Esophagus squamous epithelium (tissue), 4 donors: ENCODE data around the gene SYNPR.

Experiments used
- POLR2A ChIP-seq, 4 donors: fragments of 450-650 bp; IDR thresholded peaks; one replicate each; pipeline ENCODE4 v1.6.1; 2017; ENCODE audit warnings: antibody characterized with exemption in 4 of 4, mild to moderate bottlenecking in 4 of 4, moderate library complexity in 3 of 4
- TF ChIP-seq, protein P1 (sequence below), 6 experiments: fragments of 450-650 bp in 4 of 6; fragments of 200-600 bp in 2 of 6; sonication (generic) in 2 of 6; IDR thresholded peaks; one replicate each; pipeline ENCODE4 v1.5.1; 2016 to 2019; ENCODE audit warnings: antibody characterized with exemption in 6 of 6, mild to moderate bottlenecking in 4 of 6, moderate library complexity in 4 of 6

- TF ChIP-seq, protein P1, sequence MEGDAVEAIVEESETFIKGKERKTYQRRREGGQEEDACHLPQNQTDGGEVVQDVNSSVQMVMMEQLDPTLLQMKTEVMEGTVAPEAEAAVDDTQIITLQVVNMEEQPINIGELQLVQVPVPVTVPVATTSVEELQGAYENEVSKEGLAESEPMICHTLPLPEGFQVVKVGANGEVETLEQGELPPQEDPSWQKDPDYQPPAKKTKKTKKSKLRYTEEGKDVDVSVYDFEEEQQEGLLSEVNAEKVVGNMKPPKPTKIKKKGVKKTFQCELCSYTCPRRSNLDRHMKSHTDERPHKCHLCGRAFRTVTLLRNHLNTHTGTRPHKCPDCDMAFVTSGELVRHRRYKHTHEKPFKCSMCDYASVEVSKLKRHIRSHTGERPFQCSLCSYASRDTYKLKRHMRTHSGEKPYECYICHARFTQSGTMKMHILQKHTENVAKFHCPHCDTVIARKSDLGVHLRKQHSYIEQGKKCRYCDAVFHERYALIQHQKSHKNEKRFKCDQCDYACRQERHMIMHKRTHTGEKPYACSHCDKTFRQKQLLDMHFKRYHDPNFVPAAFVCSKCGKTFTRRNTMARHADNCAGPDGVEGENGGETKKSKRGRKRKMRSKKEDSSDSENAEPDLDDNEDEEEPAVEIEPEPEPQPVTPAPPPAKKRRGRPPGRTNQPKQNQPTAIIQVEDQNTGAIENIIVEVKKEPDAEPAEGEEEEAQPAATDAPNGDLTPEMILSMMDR (IDR thresholded peaks at IDR 0.05), result peak in 1 of 6 experiments; percentile 18
- TF ChIP-seq POLR2A (IDR thresholded peaks at IDR 0.05), result no peak
Measured at GRCh38 chr3:63405882-63406281, 127.8 kb downstream of the SYNPR start.
